RWPE2 (cell line): ENCODE measurements around the gene OCRL.
"Not testable (repeated sequence)": the region's sequence is repeated elsewhere in the genome, so short reads cannot be mapped to it uniquely, and the experiment has no call there.

Experiments used
- ATAC-seq: fragments of 200-7000 bp; cut with Tn5 transposase; 3 replicates; pipeline ENCODE4 v1.9.1; 2021; ENCODE audit warnings: low read depth
- DNase-seq: peaks from one replicate; pipeline ENCODE4 v3.0.0-alpha.2; 2020; ENCODE audit warnings: low spot score
- H3K27ac ChIP-seq: fragments of 450-650 bp; 2 replicates; pipeline ENCODE4 v1.5.1; 2017; ENCODE audit warnings: mild to moderate bottlenecking; ENCODE audit not compliant: poor library complexity, severe bottlenecking
- H3K27me3 ChIP-seq: fragments of 250-450 bp; sonication (Bioruptor Pico); 2 replicates; pipeline ENCODE4 v1.5.1; 2021; ENCODE audit warnings: mild to moderate bottlenecking, moderate library complexity; ENCODE audit not compliant: insufficient read depth, poor library complexity, severe bottlenecking
- H3K36me3 ChIP-seq: fragments of 250-450 bp; sonication (Bioruptor Pico); 2 replicates; pipeline ENCODE4 v1.5.1; 2020; ENCODE audit warnings: low read depth, mild to moderate bottlenecking, moderate library complexity
- H3K4me1 ChIP-seq: fragments of 250-450 bp; sonication (Bioruptor Pico); 2 replicates; pipeline ENCODE4 v1.5.1; 2021; ENCODE audit warnings: mild to moderate bottlenecking, moderate library complexity; ENCODE audit not compliant: insufficient read depth, poor library complexity, severe bottlenecking
- H3K4me3 ChIP-seq: fragments of 250-450 bp; sonication (Bioruptor Pico); 2 replicates; pipeline ENCODE4 v1.5.1; 2021; ENCODE audit warnings: mild to moderate bottlenecking, moderate library complexity; ENCODE audit not compliant: severe bottlenecking
- H3K9me3 ChIP-seq: fragments of 250-450 bp; sonication (Bioruptor Pico); 2 replicates; pipeline ENCODE4 v1.5.1; 2021; ENCODE audit warnings: mild to moderate bottlenecking, moderate library complexity; ENCODE audit not compliant: severe bottlenecking
- CTCF ChIP-seq: fragments of 450-650 bp; IDR thresholded peaks from one replicate; pipeline ENCODE4 v1.5.1; 2017; ENCODE audit warnings: mild to moderate bottlenecking, moderate library complexity; ENCODE audit not compliant: poor library complexity, severe bottlenecking

OCRL gene

GRCh38 chrX:129565046-129565650, 25.1 kb downstream of the OCRL start:
- ATAC-seq (no peak), DNase-seq (no peak)
- H3K27me3 ChIP-seq, result no peaks in the 10 kb centered on the region
- no peak overlapping the region for H3K4me3 ChIP-seq
- no peaks in the 10 kb centered on the region for H3K9me3 ChIP-seq
- no peak overlapping the region for H3K27ac ChIP-seq
- H3K4me1 ChIP-seq, result no peaks in the 10 kb centered on the region
- no peak for TF ChIP-seq CTCF
- H3K36me3 ChIP-seq, result peaks cover 48% of the 10 kb centered on the region

DNA sequence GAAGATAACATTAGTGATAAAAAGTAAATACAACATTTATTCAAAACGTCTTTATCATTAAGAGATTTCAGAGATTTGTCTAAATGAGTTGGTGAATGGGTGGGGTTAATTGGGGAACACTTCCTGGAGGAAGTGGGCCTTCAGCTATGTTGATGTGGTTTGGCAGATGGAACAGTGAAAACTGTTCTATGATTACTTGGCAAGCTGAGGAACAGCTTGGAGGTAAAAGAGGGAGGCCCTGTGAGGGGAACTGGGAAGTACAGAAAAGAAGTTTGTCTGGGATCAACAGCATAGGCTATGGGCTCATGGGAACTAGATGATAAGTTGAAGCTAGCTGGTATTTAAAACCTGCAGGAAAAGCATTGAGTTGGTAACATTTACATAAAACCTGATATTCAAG, 26.0 kb downstream of the OCRL start:
- Histone ChIP-seq H3K27me3 (no peaks in the 10 kb centered on the region), H3K4me1 (no peaks in the 10 kb centered on the region), H3K4me3 (no peak overlapping the region), H3K9me3 (no peaks in the 10 kb centered on the region), H3K36me3 (peaks cover 38% of the 10 kb centered on the region), H3K27ac (no peak overlapping the region)
- TF ChIP-seq CTCF, result no peak
- ATAC-seq (no peak), DNase-seq (no peak)

- no peaks in the 10 kb centered on the region for H3K27me3 ChIP-seq
- no peak for DNase-seq
- peaks cover 16% of the 10 kb centered on the region for H3K36me3 ChIP-seq
- H3K27ac ChIP-seq, result no peak overlapping the region
- H3K4me1 ChIP-seq, result no peaks in the 10 kb centered on the region
- no peaks in the 10 kb centered on the region for H3K9me3 ChIP-seq
- ATAC-seq, result no peak
- no peak overlapping the region for H3K4me3 ChIP-seq
- TF ChIP-seq CTCF, result no peak
Observed at GRCh38 chrX:129568349-129568748, 28.3 kb downstream of the OCRL start.

- Histone ChIP-seq H3K36me3 (peaks cover 19% of the 10 kb centered on the region), H3K9me3 (no peaks in the 10 kb centered on the region), H3K27ac (no peak overlapping the region), H3K4me3 (no peak overlapping the region), H3K27me3 (no peaks in the 10 kb centered on the region), H3K4me1 (no peaks in the 10 kb centered on the region)
- DNase-seq (no peak), ATAC-seq (no peak)
- no peak for TF ChIP-seq CTCF
Observed at GRCh38 chrX:129572422-129572821, 32.4 kb downstream of the OCRL start.

GRCh38 chrX:129573652-129574051, 33.6 kb downstream of the OCRL start:
- not testable (repeated sequence) for ATAC-seq, DNase-seq, H3K4me1 ChIP-seq, H3K4me3 ChIP-seq, H3K9me3 ChIP-seq, H3K27me3 ChIP-seq, H3K27ac ChIP-seq
- H3K36me3 ChIP-seq, result peaks cover 19% of the 10 kb centered on the region
